ENCODE measurements around the gene AK8.
A peak's percentile ranks its signal among the peaks of the same experiment; 100 is the strongest.

GRCh38 chr9:132694144-132694543 is 183.9 kb downstream of the AK8 start:
- TF ChIP-seq FOXA2 (IDR thresholded peaks at IDR 0.05) (no peak), ATF3 (IDR thresholded peaks at IDR 0.05) (no peak), HNF4A (conservative IDR thresholded peaks at IDR 0.05) (no peak), CTCF (IDR thresholded peaks at IDR 0.05; ENCODE audit: low read depth, low read length, missing input control) (no peak), GABPA (IDR thresholded peaks at IDR 0.05 in 1 of 2, conservative IDR thresholded peaks at IDR 0.05 in 1 of 2) (no peak), MAX (IDR thresholded peaks at IDR 0.05) (no peak), YY1 (IDR thresholded peaks at IDR 0.05) (no peak), SP1 (IDR thresholded peaks at IDR 0.05) (no peak), RAD21 (IDR thresholded peaks at IDR 0.05) (peak in 1 of 2 donors; percentile 24), EGR1 (IDR thresholded peaks at IDR 0.05; ENCODE audit: low read depth in 2 of 2) (no peak), REST (IDR thresholded peaks at IDR 0.05) (no peak), TAF1 (conservative IDR thresholded peaks at IDR 0.05) (no peak), NR2F2 (IDR thresholded peaks at IDR 0.05) (no peak)
